ENCODE measurements around the gene CALML5.

The CALML5 gene

DNA sequence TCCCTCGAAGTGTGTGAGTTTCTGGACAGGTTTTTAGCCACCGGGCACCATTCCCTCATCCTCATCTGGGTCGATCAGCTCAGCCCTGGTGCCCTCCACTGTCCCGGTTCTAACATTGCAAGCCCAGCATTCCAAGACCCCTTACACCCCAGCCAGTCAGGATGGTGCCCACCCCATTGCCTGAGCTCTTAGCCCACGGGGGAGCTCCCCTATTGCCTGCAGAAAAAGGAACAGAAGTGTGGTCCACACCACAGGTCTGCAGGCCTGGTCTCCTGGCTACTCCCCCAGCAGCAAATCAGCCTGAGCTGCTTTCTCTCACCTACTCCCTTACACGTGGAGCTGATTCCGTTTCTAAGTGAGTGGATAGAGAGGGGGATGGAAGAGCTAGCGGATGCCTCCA is 4.8 kb downstream of the CALML5 start:
- no peak for TF ChIP-seq CTCF (IDR thresholded peaks at IDR 0.05; ENCODE audit: low read depth, low read length)
- H3K4me3 ChIP-seq (replicated peaks in 1 of 2; ENCODE audit: low read depth in 2 of 2, low read length in 2 of 2) = no peak overlapping the region
- no peak for DNase-seq (ENCODE audit: low read depth in 2 of 2)

- no peak overlapping the region for H3K4me3 ChIP-seq (replicated peaks in 1 of 2; ENCODE audit: low read depth in 2 of 2, low read length in 2 of 2)
- DNase-seq (ENCODE audit: low read depth in 2 of 2) = no peak
- no peak for TF ChIP-seq CTCF (IDR thresholded peaks at IDR 0.05; ENCODE audit: low read depth, low read length)
Measured at GRCh38 chr10:5493691-5494090, 5.7 kb downstream of the CALML5 start.

DNA sequence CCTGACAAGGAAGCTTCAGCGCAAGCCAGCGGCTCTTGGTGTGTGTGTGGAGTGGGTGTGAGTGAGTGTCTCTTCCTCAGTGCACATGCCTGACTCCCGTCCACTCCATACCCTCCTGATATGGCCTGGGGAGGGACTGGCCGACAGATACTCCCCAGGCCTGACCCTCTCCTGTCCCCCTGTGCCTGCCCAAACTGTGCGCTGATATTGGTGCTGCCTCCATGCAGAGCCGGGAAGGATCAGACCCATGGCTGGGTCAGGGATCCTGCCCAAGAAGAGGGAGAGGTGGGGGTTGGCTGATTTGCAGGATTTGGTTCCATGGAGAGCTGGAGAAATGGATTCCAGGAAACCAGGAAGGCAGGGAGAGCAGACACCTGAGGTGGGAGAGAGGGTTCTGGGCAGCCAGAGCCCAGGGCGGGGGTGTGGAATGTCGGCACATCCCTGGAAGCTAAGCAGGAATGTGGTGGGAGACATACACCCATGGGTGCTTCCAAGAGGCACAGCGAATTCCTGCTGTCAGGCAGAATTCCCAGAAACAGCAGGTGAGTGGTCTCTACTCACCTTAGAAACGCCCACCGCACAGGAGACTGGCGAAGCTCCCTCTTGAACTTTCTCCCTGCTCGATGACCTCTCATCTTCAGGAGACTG is 6.3 kb downstream of the CALML5 start:
- no peak for TF ChIP-seq CTCF (IDR thresholded peaks at IDR 0.05; ENCODE audit: low read depth, low read length)
- DNase-seq (ENCODE audit: low read depth in 2 of 2) = no peak
- H3K4me3 ChIP-seq (replicated peaks in 1 of 2; ENCODE audit: low read depth in 2 of 2, low read length in 2 of 2) = no peak overlapping the region

GRCh38 chr10:5492322-5492855 is 7.0 kb downstream of the CALML5 start:
- H3K4me3 ChIP-seq (replicated peaks in 1 of 2; ENCODE audit: low read depth in 2 of 2, low read length in 2 of 2) = no peak overlapping the region
- no peak for DNase-seq (ENCODE audit: low read depth in 2 of 2)
- TF ChIP-seq CTCF (IDR thresholded peaks at IDR 0.05; ENCODE audit: low read depth, low read length) = no peak

GRCh38 chr10:5491477-5491876 is 7.9 kb downstream of the CALML5 start:
- no peak for DNase-seq (ENCODE audit: low read depth in 2 of 2)
- H3K4me3 ChIP-seq (replicated peaks in 1 of 2; ENCODE audit: low read depth in 2 of 2, low read length in 2 of 2) = no peak overlapping the region
- TF ChIP-seq CTCF (IDR thresholded peaks at IDR 0.05; ENCODE audit: low read depth, low read length) = no peak

DNA sequence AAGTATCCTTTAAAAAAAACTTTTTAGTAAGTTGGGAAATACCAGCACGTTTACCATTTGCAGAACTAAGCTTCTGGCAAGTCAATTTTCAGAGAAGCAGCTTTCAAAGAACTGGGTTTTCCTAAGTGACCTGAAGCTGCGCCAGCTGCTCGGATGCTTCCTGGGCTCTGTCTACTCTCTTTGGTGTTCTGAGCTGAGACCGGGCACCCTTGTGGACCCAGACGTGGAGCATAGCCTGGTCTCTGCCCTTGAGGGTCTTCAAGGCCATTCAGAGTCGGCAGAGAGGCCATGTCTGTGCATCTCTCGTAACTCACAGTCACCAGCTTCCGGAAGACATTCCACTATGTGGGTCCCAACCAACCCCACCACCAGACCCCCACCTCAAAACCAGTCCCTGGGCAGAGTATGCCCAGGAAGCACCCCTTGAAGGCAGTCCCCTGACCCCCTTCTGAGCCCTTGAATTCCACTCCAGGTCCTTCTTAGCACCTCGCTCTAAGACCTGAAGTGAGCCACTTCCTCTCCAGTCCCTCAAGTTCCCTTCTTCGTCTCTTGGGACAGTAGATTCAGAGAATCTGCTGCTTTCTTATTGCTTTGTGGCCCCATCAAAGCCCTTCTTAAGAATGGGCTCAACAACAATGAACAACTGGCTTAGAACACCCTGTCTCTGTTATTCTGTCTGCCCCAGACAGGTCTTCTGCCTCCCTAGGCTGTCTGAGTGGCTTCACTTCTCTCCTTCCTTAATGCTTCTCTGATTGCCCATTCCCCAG is 8.5 kb downstream of the CALML5 start:
- no peak for TF ChIP-seq CTCF (IDR thresholded peaks at IDR 0.05; ENCODE audit: low read depth, low read length)
- no peak for DNase-seq (ENCODE audit: low read depth in 2 of 2)
- H3K4me3 ChIP-seq (replicated peaks in 1 of 2; ENCODE audit: low read depth in 2 of 2, low read length in 2 of 2) = no peak overlapping the region
